Mesenteric fat pad (tissue), 1 donor: Measurements from ENCODE around the gene GPBP1. TPM values are rescaled to one million over a fixed set of nuclear protein-coding genes. Genes with fewer than 3 reads are reported as not detected.
"Not testable (repeated sequence)": the region's sequence is repeated elsewhere in the genome, so short reads cannot be mapped to it uniquely, and the experiment has no call there.

Experiments used
- DNase-seq: peaks from one replicate; pipeline ENCODE4 v3.0.0-alpha.2; 2020; ENCODE audit warnings: low spot score
- total RNA-seq: library from RNA; stranded (reverse); fragmentation: NEBNext Ultra II Directional; extraction: Animal tissue kit (Norgen Biotek cat#: 25700); gene quantifications from one replicate; pipeline ENCODE4 v1.2.1, GENCODE V29; 2021
- donor health status: DM: yes; HTN: yes; CAD: no.

GPBP1 gene
- total RNA-seq, 1 donor from 2014 or later: 52.8 TPM

DNA sequence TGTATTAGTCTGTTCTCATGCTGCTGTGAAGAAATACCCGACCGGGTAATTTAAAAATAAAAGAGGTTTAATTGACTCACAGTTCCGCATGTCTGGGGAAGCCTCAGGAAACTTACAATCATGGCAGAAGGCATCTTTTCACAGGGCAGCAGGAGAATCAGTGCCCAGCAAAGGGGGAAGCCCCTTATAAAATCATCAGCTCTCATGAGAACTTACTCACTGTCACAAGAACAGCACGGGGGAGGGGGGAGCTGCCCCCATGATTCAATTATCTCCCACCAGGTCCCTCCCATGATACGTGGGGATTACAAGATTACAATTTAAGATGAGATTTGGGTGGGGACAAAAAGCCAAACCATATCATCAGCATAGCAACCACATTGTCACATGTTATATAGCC, 102.5 kb downstream of the GPBP1 start:
- DNase-seq: no peak

DNA sequence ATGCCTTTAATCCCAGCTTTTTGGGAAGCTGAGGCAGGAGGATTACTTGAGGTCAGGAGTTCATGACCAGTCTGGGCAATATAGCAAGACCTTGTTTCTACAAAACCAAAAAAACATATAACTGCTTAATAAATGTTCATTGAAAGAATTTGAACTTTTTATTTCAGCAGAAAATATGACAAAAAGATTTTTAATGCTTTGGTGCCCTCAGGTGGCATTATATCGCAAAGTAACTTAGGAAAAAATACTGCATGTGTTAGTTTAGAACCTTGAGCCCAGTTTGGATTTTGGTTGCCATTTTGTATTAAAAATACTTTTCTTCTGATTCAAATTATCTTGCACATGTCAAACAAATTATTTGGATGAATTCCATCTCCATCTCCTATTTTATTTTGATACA, 103.2 kb downstream of the GPBP1 start:
- DNase-seq: no peak

DNA sequence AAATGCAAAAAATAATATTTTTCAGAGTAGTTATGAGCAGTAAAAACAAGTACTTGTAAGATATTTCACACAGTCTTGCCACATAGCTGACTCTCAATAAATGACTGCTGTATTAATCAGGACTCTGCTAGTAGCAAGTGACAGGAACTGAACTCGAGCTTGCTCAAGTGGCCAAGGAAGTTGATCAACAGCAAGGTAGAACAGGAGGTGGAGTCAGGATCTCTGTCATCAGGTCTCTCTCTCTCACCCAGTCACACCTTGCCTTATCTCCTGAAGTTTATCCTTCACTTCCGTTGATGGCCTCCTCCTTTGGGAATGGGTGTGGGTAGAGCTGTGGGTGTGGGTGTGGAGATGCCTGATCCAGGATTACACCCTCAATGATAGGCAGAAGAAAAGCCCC, 107.0 kb downstream of the GPBP1 start:
- no peak for DNase-seq

DNA sequence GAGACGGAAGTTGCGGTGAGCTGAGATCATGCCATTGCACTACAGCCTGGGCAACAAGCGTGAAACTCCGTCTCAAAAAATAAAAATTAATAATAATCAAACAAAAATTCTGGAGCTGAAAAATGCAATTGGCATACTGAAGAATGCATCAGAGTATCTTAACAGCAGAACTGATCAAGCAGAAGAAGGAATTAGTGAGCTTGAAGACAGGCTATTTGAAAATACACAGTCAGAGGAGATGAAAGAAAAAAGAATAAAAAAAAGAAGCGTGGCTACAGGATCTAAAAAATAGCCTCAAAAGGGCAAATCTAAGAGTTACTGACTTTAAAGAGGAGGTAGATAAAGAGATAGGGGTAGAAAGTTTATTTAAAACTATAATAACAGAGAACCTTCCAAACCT, 111.2 kb downstream of the GPBP1 start:
- not testable (repeated sequence) for DNase-seq

DNA sequence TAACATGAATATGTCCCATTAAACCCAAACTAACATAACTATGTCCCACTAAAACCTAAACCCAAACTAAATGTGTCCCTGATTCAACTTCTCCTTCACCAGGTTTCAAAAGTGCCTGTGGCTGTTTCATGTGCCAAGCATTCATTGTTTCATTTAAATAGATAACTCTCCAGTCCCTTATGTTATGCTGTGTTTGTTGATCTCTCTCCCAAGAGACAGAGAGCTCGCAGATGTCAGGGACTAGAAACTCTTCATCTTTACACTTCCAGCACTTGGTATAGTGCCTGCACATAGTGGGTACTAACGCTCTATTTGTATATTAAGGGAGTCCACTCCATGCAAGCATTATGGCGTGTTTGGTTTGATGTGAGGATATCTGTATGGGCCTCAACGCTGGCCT, 118.0 kb downstream of the GPBP1 start:
- DNase-seq: no peak

DNA sequence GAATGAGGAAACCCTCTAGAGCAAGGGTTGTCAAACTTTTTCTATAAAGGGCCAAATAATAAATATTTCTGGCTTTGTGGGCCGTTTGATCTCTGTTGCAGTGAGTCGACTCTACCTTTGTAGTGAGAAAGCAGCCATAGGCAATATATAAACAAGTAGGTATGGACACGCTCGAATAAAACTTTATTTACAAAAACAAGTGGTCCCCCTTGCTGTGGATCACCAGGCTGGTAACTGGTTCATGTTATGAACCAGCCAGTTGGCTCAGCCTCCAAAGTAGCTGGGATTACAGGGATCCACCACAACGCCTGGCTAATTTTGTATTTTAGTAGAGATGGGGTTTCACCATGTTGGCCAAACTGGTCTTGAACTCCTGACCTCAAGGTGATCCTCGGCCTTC, 118.5 kb downstream of the GPBP1 start:
- DNase-seq: no peak

DNA sequence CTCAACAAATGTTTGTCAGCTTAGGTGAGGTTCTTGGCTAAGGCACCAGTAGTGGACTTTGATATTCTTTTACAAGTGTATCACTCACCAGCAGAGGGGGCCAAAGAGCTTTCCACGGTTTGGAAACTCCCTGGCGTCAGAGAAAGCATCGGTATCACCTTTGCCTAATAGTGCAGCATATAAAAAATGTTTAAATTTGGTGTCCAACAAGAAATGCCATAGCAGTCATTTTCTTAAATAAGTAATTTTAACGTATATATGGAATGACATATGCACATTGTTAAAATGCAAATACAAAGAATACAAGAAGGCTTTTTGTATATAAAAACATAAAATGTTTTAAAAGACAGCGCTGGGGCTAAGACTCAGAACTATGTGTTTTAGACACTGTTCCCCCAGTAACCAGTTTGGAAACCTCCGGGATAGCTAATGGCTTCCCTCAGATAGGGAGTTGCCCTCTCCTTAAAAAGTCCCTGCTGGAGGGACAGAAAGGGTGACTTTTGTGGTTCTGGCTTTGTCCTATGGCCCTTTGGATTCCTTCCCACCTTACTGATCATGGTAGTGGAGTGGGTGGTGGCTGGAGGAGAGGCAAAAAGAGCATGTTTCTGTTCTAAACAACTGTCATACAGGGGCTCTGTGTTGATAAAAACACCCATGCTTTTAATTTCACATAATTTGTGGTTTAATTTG, 124.6 kb downstream of the GPBP1 start:
- no peak for DNase-seq

DNA sequence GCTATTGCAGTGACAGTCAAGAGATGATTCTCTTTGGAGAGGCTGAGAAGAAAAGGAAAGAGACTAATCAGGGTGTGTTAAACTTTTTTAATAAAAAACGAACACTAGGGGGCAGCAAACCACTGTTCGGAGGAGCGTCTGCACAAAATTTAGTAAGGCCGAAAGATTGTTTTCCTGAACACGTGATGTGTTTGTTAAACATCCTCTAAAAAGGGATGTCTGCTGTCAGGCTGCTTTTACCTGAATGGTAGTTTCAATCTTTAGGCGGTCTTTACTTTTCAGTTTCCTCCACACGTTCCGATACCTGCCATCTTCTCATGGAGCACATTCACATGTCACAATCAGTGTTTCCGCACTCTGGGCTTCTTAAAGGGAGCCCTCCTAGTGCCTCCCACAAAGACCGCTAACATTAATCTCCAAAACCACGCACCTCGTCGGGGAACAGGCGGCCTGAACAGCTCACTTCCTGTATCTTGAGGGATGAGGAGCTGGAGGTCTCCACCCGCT, 125.2 kb downstream of the GPBP1 start:
- DNase-seq: no peak

DNA sequence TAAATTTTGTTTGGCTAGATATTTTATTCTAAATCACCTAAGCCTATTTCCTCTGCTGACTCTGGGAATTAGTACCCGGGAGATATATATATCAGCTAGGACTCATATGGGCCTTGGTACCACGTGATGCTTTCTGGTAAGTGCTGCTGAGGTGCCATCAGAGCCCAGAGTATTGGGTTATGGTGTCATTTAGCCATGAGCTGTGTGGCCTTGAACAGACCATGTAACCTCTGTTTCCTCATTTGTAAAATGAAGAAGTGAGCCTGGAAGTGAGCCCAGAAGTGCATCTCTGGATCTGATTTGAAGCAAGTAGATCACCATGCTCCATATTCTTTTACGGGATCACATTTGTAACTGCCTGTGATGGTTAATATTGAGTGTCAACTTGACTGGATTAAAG, 126.1 kb downstream of the GPBP1 start:
- DNase-seq: no peak

DNA sequence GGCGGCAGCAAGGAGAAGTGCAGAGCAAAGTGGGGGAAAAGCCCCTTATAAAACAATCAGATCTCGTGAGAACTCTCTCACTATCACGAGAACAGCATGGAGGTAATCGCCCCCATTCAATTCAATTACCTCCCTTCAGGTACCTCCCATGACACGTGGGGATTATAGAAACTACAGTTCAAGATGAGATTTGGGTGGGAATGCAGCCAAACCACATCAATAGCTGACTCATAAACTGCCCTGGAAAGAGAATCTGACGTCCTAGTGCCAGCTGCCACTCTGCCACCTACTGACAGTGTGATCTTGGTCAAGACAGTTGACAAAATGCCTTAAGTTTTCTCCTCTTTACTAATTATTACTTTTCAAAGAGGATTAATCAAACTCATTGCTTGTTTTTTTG, 128.3 kb downstream of the GPBP1 start:
- DNase-seq: no peak

DNA sequence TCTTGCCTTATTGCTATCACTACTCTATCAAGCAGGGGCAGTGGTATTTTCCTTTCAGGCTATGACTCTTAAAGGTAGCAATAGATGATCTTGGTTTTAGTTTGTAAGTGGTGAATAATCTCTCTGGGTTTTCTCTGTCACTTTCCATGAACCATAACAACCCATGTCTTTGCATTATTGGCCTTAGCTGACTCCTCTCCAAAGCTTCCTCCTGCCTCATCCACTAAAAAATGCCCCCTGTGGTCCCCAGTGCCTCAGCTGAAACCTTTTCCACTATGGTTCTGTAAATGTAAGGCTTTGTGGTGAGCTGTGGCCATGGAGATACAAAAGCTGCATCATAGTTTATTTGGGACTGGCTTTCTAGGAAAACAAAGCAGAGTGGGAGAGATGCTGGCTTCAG, 128.8 kb downstream of the GPBP1 start:
- no peak for DNase-seq

DNA sequence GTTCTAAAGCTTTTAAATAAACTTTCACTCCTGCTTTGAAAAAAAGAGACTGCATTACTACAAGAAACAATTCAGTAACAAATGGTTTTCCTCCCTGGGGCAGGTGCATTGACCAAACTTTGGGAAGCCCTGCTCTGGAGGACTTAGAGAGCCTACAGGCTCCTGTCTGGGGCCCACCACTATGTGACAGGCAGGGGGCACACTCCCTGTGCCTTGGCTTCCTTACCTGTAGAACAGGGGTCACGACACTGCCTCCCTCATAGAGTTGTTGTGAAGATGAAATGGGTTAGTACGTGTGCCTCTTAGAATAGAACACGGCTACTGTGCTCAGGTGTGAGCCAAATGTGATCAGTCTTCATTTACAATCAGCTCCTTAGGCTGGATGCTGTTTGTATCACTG, 130.1 kb downstream of the GPBP1 start:
- no peak for DNase-seq

DNA sequence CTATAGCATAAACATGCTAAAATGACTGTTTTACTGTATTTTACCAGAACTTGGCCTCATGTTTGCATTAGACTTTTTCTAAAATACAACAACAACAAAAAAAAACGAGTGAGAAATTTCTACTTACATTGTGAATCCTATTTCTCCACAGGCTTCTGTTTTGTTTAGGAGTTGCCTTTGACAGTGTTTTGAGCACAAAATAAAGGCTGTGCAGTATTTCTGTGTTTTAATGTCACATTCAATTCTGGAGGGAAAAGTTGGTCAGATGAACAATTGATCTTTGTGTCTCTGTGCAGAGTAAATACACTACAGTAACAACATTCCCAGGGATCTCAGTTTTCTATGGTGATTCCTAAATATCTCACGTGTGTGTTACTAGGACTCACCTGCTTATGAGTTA, 131.1 kb downstream of the GPBP1 start:
- no peak for DNase-seq

DNA sequence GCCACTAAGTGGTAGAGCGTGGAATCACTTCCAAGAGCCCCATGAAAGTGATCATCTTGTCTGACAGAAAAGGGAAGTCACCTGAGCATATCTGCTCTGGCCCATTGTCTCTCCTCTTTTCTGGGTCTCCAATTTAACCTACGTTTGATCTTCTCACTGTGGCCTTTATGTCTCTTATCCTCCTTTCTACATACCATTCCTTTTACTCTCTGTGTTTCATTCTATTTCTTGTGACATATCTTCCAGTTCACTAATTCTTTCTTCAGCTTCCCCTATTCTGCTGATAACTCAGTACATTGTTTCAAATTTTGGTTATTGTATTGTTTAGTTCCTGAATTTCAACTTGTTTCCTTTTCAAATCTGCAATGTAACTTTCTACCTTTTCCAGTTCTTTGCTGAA, 132.5 kb downstream of the GPBP1 start:
- DNase-seq: no peak

DNA sequence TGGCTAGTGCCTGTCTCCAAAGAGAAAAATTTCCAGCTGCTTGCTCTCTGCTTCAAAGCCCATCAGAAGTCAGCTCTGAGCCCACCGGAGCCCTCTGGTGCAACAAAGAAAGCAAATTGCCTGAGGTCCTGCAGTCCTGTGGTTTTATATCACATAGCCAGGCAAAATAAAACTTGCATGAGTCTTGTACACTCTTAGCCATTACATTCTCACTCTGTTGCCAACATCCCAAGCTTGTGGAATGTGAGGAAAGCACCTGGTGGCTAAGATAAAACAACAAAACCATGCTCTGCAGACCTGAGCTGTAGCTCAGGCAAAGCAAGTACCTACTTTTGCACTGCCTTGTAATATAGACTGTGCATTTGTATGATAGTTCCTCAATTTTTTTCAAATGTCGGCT, 133.7 kb downstream of the GPBP1 start:
- DNase-seq: no peak

DNA sequence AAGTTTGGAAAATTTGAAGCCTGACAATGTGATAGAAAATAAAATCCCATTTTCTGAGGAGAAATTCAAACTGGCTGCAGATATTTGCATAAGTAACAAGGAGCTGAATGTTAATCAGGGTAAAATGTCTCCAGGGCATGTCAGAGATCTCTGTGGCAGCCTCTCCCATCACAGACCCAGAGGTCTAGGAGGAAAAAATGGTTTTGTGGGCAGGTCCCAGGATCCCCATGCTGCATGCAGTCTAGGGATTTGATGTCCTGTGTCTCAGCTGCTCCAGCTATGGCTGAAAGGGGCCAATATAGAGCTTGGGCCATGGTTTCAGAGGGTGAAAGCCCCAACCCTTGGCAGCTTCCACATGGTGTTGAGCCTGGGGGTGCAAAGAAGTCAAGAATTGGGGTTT, 135.2 kb downstream of the GPBP1 start:
- not testable (repeated sequence) for DNase-seq

DNA sequence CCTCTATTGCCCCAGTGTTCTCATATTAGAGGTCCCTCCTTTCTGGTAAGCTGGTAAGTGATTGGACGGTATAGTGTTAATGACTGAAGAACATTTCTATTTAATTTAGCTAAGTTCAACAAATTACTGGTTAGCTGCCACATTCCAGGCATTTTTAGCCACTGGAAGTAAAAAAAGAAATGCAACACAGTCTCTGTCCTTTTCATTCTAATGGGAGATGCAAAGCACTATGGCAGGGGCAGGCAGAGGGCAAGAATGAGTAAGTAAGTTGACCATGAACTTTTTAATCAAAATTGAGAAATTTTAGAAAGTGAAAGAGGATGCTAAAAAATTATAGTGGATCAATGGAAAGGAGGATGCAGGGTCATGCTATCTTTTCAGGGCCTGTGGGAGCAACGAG, 137.4 kb downstream of the GPBP1 start:
- DNase-seq: no peak

DNA sequence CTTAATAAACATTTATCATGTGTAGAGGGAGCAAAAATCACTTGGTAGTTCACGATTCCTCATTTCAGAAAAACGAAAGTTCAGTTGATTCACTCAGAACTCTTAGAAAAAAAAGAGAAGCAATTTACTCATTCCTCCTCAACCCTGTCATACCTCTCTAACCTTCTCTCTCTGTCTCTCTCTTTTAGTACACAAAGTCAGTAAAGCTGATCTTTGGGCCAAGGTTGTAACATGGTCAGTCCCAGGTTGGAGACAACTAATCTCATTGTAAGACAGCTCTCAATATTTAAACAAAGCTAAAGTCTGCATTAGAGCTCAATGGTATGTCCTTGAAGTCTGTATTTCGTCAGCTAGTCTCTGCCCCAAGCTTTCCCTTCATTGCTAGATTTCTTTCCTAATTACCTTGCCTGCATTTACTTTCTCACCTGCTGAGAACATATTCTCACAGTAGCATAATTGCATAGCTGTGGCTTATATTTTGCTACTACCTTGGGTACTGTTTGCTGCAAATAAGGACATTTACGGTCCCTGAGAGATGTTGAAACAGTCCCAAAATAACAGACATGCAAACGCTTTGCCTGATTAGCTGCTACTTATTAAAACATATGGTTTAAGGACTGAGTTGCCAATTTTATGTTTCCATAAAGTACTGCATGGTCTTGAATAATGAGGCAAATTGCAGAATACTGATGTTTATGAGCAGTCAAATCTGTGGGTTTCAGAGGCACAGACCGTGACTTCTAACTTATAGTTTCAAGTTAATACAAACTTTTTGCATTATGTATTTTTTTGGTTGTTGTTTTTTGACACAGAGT, 138.3 kb downstream of the GPBP1 start:
- no peak for DNase-seq

DNA sequence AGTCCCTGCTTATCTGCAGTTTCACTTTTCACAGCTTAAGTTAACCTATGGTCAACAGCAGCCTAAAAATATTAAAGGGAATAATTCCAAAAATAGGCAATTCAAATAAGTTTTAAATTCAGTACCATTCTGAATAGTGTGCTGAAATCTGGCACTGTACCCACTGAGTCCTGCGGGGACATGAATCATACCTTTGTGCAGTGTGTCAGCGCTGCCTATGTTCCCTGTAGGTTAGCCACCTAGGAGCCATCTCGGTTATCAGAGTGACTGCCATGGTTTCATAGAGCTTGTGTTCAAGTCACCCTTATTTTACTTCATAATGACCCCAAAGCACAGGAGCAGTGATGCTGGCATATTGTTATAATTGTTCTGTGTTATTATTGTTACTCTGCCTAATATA, 139.9 kb downstream of the GPBP1 start:
- no peak for DNase-seq
